GM23248 (cell line): ENCODE results near the gene ZBTB9. TPM values are rescaled to one million over a fixed set of nuclear protein-coding genes. Genes with fewer than 3 reads are reported as not detected.
A peak's percentile ranks its signal among the peaks of the same experiment; 100 is the strongest.

Source experiments
- DNase-seq: peaks from one replicate; pipeline ENCODE4 v3.0.0-alpha.2; 2015
- H2AFZ ChIP-seq: fragments of 200-600 bp; sonication (generic); 2 replicates; pipeline ENCODE4 v1.6.1; 2016; ENCODE audit warnings: antibody characterized with exemption
- H3F3A ChIP-seq: fragments of 200-600 bp; sonication (generic); 2 replicates; pipeline ENCODE4 v1.6.1; 2016; ENCODE audit warnings: mild to moderate bottlenecking, antibody characterized with exemption, mixed run types; ENCODE audit not compliant: insufficient read depth
- H3K27ac ChIP-seq: fragments of 200-600 bp; sonication (generic); 2 replicates; pipeline ENCODE4 v1.5.1; 2016; ENCODE audit warnings: mild to moderate bottlenecking
- H3K27me3 ChIP-seq: fragments of 200-600 bp; sonication (generic); replicated peaks from 2 replicates; pipeline ENCODE4 v1.6.1; 2016; ENCODE audit warnings: mild to moderate bottlenecking; ENCODE audit not compliant: insufficient read depth
- H3K36me3 ChIP-seq: fragments of 200-600 bp; sonication (generic); 2 replicates; pipeline ENCODE4 v1.6.1; 2016; ENCODE audit warnings: low read depth, mild to moderate bottlenecking
- H3K4me1 ChIP-seq: fragments of 200-600 bp; sonication (generic); 2 replicates; pipeline ENCODE4 v1.6.1; 2016; ENCODE audit warnings: mild to moderate bottlenecking; ENCODE audit not compliant: insufficient read depth
- H3K4me2 ChIP-seq: fragments of 200-600 bp; sonication (generic); one replicate; pipeline ENCODE4 v1.6.1; 2016; ENCODE audit warnings: mild to moderate bottlenecking; ENCODE audit not compliant: unreplicated experiment
- H3K4me3 ChIP-seq: fragments of 200-600 bp; sonication (generic); 2 replicates; pipeline ENCODE4 v1.5.1; 2016; ENCODE audit warnings: mild to moderate bottlenecking
- H3K79me2 ChIP-seq: fragments of 200-600 bp; sonication (generic); 2 replicates; pipeline ENCODE4 v1.6.1; 2016; ENCODE audit warnings: mild to moderate bottlenecking; ENCODE audit not compliant: insufficient read depth
- H3K9ac ChIP-seq: fragments of 200-600 bp; sonication (generic); 2 replicates; pipeline ENCODE4 v1.6.1; 2016; ENCODE audit warnings: mild to moderate bottlenecking
- H3K9me2 ChIP-seq: fragments of 200-600 bp; sonication (generic); 2 replicates; pipeline ENCODE4 v1.6.1; 2016; ENCODE audit warnings: mixed run types, mild to moderate bottlenecking, moderate library complexity; ENCODE audit not compliant: insufficient read depth
- H3K9me3 ChIP-seq: fragments of 200-600 bp; sonication (generic); one replicate; pipeline ENCODE4 v1.6.1; 2017; ENCODE audit warnings: low read depth
- H4K20me1 ChIP-seq: fragments of 200-600 bp; sonication (generic); 2 replicates; pipeline ENCODE4 v1.6.0; 2016; ENCODE audit not compliant: insufficient read depth
- EZH2 ChIP-seq: fragments of 200-600 bp; sonication (generic); IDR thresholded peaks from 2 replicates; pipeline ENCODE4 v1.6.1; 2018; ENCODE audit warnings: antibody characterized with exemption, mild to moderate bottlenecking; ENCODE audit not compliant: insufficient read depth, poor library complexity, severe bottlenecking
- EZH2phosphoT487 ChIP-seq: fragments of 200-600 bp; sonication (generic); IDR thresholded peaks from 2 replicates; pipeline ENCODE4 v1.6.1; 2018; ENCODE audit warnings: antibody characterized with exemption, moderate library complexity, mild to moderate bottlenecking, low read depth; ENCODE audit not compliant: insufficient read depth
- WGBS, 2 experiments: methylation state at CpG; one replicate each; pipeline ENCODE4 v1.1.6; 2015 to 2017; ENCODE audit warnings: low lambda C conversion rate in 2 of 2, low coverage in 1 of 2; ENCODE audit errors: missing lambda C conversion rate in 2 of 2; 5-methylcytosine and 5-hydroxymethylcytosine counted together
- in situ Hi-C: fragments of 300-500 bp; cut with MboI; formaldehyde crosslinking; loops from 2 replicates; pipeline ENCODE4 v1.15.0; 2020
- polyA plus RNA-seq: library from polyadenylated mRNA; unstranded; fragments of >200 nt; fragmentation: Nextera tagmentation; extraction: Ambion mirVana; gene quantifications from 2 replicates; pipeline ENCODE4 v1.2.1, GENCODE V29; 2016
- total RNA-seq: library from RNA; depleted of rRNA; stranded (reverse); fragments of >200 nt; shearing (Covaris generic); gene quantifications from 2 replicates; pipeline ENCODE4 v1.2.3, GENCODE V29; 2014; rRNA removed

Gene ZBTB9
- total RNA-seq (2.0 and 3.5 TPM in 2 replicates), polyA plus RNA-seq (7.0 and 7.3 TPM in 2 replicates)

- no peaks in the 10 kb centered on the region for H4K20me1 ChIP-seq
- H3K4me3 ChIP-seq, result peak within 1 kb of the TSS; percentile 87
- in situ Hi-C loops, result no loop called here
- H3K4me1 ChIP-seq, result peaks cover 4% of the 10 kb centered on the region; the same call in 1 of the 2 replicates
- peaks cover 26% of the 10 kb centered on the region for H3K79me2 ChIP-seq
- peak within 1 kb of the TSS; percentile 98 for H3K4me2 ChIP-seq
- H3K36me3 ChIP-seq, result no peaks in the 10 kb centered on the region
- H3K9me3 ChIP-seq, result no peaks in the 10 kb centered on the region
- peak within 1 kb of the TSS; percentile 10 for H3K27ac ChIP-seq
- peak within 1 kb of the TSS; percentile 84 for H3K9ac ChIP-seq
- 1% methylated on average over 53 to 61 of the region's 65 CpGs for WGBS, 2 experiments
- H3K9me2 ChIP-seq, result no peaks in the 10 kb centered on the region
- H3F3A ChIP-seq, result peaks cover 15% of the 10 kb centered on the region
- TF ChIP-seq EZH2phosphoT487, result no peak
- no peak for TF ChIP-seq EZH2
- peak within 1 kb of the TSS; percentile 83 for H2AFZ ChIP-seq
- H3K27me3 ChIP-seq, result no peaks in the 10 kb centered on the region
- DNase-seq, result peak; percentile 99
Measured at GRCh38 chr6:33454009-33454946, at the start of gene ZBTB9. Gene ZBTB9 (plus strand): TSS chr6:33454576. CDS start chr6:33455101, 525 bp downstream.

- H3K9me3 ChIP-seq, result no peaks in the 10 kb centered on the region
- TF ChIP-seq EZH2 (no peak), EZH2phosphoT487 (no peak)
- no peak overlapping the region for H2AFZ ChIP-seq
- H3K4me3 ChIP-seq, result no peak overlapping the region
- WGBS, 2 experiments, result 96 to 98% methylated on average over 17 of the region's 17 CpGs
- in situ Hi-C loops, result no loop called here
- no peaks in the 10 kb centered on the region for H3K27me3 ChIP-seq
- H3K9ac ChIP-seq, result no peak overlapping the region
- no peak overlapping the region for H3K27ac ChIP-seq
- H3K4me1 ChIP-seq, result no peaks in the 10 kb centered on the region
- no peak overlapping the region for H3K4me2 ChIP-seq
- H3K79me2 ChIP-seq, result peaks cover 3% of the 10 kb centered on the region; the same call in 1 of the 2 replicates
- H3K36me3 ChIP-seq, result no peaks in the 10 kb centered on the region
- no peaks in the 10 kb centered on the region for H4K20me1 ChIP-seq
- no peak for DNase-seq
- peaks cover 27% of the 10 kb centered on the region for H3F3A ChIP-seq
- no peaks in the 10 kb centered on the region for H3K9me2 ChIP-seq
Measured at GRCh38 chr6:33404884-33405283, 49.5 kb upstream of the ZBTB9 start.

DNA sequence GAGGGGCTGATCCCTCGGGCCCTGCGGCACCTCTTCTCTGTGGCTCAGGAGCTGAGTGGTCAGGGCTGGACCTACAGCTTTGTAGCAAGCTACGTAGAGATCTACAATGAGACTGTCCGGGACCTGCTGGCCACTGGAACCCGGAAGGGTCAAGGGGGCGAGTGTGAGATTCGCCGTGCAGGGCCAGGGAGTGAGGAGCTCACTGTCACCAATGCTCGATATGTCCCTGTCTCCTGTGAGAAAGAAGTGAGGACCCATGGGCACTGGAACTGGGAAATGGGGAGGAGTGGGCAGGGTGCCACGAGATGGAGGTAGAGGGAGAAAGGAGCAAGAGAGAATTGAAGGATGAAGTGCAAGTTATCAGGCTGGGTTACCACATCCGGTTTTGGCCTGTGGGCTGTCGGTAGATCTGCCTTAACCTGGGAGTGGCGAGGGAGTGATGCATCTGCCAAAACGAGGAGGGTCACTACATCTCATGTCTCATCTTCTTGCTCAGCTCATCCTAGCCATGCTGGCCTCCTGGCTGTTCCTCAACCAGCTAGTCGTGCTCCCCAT, 48.9 kb upstream of the ZBTB9 start:
- H3K27ac ChIP-seq, result no peak overlapping the region
- H2AFZ ChIP-seq, result no peak overlapping the region
- no peak overlapping the region for H3K4me2 ChIP-seq
- no peak overlapping the region for H3K9ac ChIP-seq
- no peak for DNase-seq
- H3K27me3 ChIP-seq, result no peaks in the 10 kb centered on the region
- H3K4me1 ChIP-seq, result no peaks in the 10 kb centered on the region
- H3K9me2 ChIP-seq, result no peaks in the 10 kb centered on the region
- H3F3A ChIP-seq, result peaks cover 27% of the 10 kb centered on the region
- H3K9me3 ChIP-seq, result no peaks in the 10 kb centered on the region
- H3K36me3 ChIP-seq, result no peaks in the 10 kb centered on the region
- H3K4me3 ChIP-seq, result no peak overlapping the region
- H3K79me2 ChIP-seq, result peaks cover 3% of the 10 kb centered on the region; the same call in 1 of the 2 replicates
- WGBS, 2 experiments, result 92 to 94% methylated on average over 15 of the region's 15 CpGs
- no peak for TF ChIP-seq EZH2
- no peak for TF ChIP-seq EZH2phosphoT487
- in situ Hi-C loops, result no loop called here
- H4K20me1 ChIP-seq, result no peaks in the 10 kb centered on the region

DNA sequence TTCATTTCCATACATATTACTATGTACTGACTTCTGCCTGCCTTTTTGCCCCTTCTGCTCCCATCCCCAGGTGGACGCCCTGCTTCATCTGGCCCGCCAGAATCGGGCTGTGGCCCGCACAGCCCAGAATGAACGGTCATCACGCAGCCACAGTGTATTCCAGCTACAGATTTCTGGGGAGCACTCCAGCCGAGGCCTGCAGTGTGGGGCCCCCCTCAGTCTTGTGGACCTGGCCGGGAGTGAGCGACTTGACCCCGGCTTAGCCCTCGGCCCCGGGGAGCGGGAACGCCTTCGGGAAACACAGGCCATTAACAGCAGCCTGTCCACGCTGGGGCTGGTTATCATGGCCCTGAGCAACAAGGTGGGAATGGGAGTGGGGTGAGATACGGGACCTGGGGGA, 48.2 kb upstream of the ZBTB9 start:
- TF ChIP-seq EZH2phosphoT487 (no peak), EZH2 (no peak)
- in situ Hi-C loops, result no loop called here
- Histone ChIP-seq H3K9ac (no peak overlapping the region), H3K9me2 (no peaks in the 10 kb centered on the region), H3K36me3 (no peaks in the 10 kb centered on the region), H2AFZ (no peak overlapping the region), H3K4me3 (no peak overlapping the region), H3F3A (peaks cover 27% of the 10 kb centered on the region), H3K4me1 (no peaks in the 10 kb centered on the region), H4K20me1 (no peaks in the 10 kb centered on the region), H3K9me3 (no peaks in the 10 kb centered on the region), H3K27me3 (no peaks in the 10 kb centered on the region), H3K27ac (no peak overlapping the region), H3K4me2 (no peak overlapping the region), H3K79me2 (peaks cover 5% of the 10 kb centered on the region)
- WGBS, 2 experiments, result 98 to 100% methylated on average over 17 of the region's 17 CpGs
- no peak for DNase-seq
